ENCODE measurements around the gene MRPS7. TPM values are rescaled to one million over a fixed set of nuclear protein-coding genes. Genes with fewer than 3 reads are reported as not detected.

MRPS7 gene
- 38.7 TPM for polyA plus RNA-seq (2013)

- peak within 1 kb of the TSS; percentile 77 to 99 (median 91) for H3K4me3 ChIP-seq (ENCODE audit: control insufficient read depth in 1 of 7, extremely low read depth in 1 of 7, insufficient read depth in 4 of 7, low read depth in 2 of 7, low read length in 6 of 7)
- 0% methylated on average over 66 of the region's 69 CpGs for WGBS (ENCODE audit: insufficient coverage)
- H3K27ac ChIP-seq (ENCODE audit: insufficient read depth in 1 of 2, low read depth in 1 of 2, low read length in 2 of 2, poor library complexity in 1 of 2, severe bottlenecking in 2 of 2) = peak within 1 kb of the TSS; percentile 99 to 100
- POLR2A ChIA-PET = interaction anchor here (0.6 to 2.4 kb wide), 9 partner anchors 9 to 148 kb away, joined by 3 to 39 read pairs (median 4); partner anchors contain the start of genes MIF4GD and SLC25A19
- CTCF ChIA-PET = interaction anchor here (0.6 to 5.1 kb wide), 10 partner anchors 10 to 255 kb away, joined by 3 to 40 read pairs (median 3); partner anchors contain the start of genes GRB2, MIF4GD and TSEN54
- H3K4me1 ChIP-seq (ENCODE audit: control extremely low read depth in 1 of 4, control insufficient read depth in 4 of 4, insufficient read depth in 4 of 4, low read length in 3 of 4) = peaks cover 10 to 39% (median 28%) of the 10 kb centered on the region in 4 experiments
- H3K27me3 ChIP-seq (replicated peaks in 2 of 5; ENCODE audit: control insufficient read depth in 4 of 5, insufficient read depth in 5 of 5, low read length in 4 of 5) = no peaks in the 10 kb centered on the region
- H3K36me3 ChIP-seq (ENCODE audit: control insufficient read depth in 4 of 4, insufficient read depth in 4 of 4, low read length in 3 of 4) = peaks cover 0 to 27% (median 22%) of the 10 kb centered on the region in 4 experiments
- peak; percentile 93 to 96 (median 95) for DNase-seq
- H3K9me3 ChIP-seq (ENCODE audit: control extremely low read depth in 1 of 5, control insufficient read depth in 4 of 5, insufficient read depth in 2 of 5, low read depth in 1 of 5, low read length in 4 of 5) = no peaks in the 10 kb centered on the region
Observed at GRCh38 chr17:75261336-75262111, at the start of gene MRPS7, which contains the start of gene GGA3. TSS of gene MRPS7 (plus strand) at chr17:75261879. CDS start at chr17:75261901, 22 bp downstream. TSS of gene GGA3 (minus strand) at chr17:75261606. CDS start at chr17:75261587, 19 bp downstream.

GRCh38 chr17:75218131-75218530 is 43.5 kb upstream of the MRPS7 start:
- 100% methylated on average over 1 of the region's 6 CpGs for WGBS (ENCODE audit: insufficient coverage)
- no peaks in the 10 kb centered on the region for H3K27me3 ChIP-seq (replicated peaks in 2 of 5; ENCODE audit: control insufficient read depth in 4 of 5, insufficient read depth in 5 of 5, low read length in 4 of 5)
- no peak overlapping the region for H3K4me3 ChIP-seq (ENCODE audit: control insufficient read depth in 1 of 7, extremely low read depth in 1 of 7, insufficient read depth in 4 of 7, low read depth in 2 of 7, low read length in 6 of 7)
- ChIA-PET CTCF (interaction anchor here (1.2 to 3.8 kb wide), 3 partner anchors 12 to 21 kb away, joined by 3 to 13 read pairs (median 5); partner anchors contain the start of gene NUP85), POLR2A (interaction anchor here (0.6 kb wide), 1 partner anchor 284 kb away, joined by 4 read pairs; no protein-coding TSS in a partner anchor)
- no peak overlapping the region for H3K27ac ChIP-seq (ENCODE audit: insufficient read depth in 1 of 2, low read depth in 1 of 2, low read length in 2 of 2, poor library complexity in 1 of 2, severe bottlenecking in 2 of 2)
- DNase-seq = no peak
- H3K4me1 ChIP-seq (ENCODE audit: control extremely low read depth in 1 of 4, control insufficient read depth in 4 of 4, insufficient read depth in 4 of 4, low read length in 3 of 4) = no peaks in the 10 kb centered on the region
- no peaks in the 10 kb centered on the region for H3K9me3 ChIP-seq (ENCODE audit: control extremely low read depth in 1 of 5, control insufficient read depth in 4 of 5, insufficient read depth in 2 of 5, low read depth in 1 of 5, low read length in 4 of 5)
- H3K36me3 ChIP-seq (ENCODE audit: control insufficient read depth in 4 of 4, insufficient read depth in 4 of 4, low read length in 3 of 4) = peaks cover 16 to 74% (median 42%) of the 10 kb centered on the region in 4 experiments

DNA sequence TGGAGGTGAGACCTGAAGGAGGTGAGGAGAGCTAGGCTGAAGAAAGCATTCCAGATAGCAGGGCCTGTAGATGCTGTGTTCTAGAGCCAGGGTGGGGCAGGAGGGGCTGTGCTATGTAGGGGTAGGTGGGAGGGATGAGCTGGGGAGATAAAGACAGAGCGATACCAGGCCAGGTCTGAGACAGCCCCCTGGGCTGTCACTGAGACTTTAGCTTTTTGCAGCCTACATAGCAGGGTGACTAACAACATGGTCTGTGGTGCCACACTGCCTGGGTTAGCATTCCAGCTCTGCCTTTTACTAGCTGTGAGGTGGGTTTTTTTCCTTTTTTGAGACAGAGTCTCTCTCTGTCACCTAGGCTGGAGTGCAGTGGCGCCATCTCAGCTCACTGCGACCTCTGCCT is 41.9 kb upstream of the MRPS7 start:
- CTCF ChIA-PET = interaction anchor here (0.9 to 4.3 kb wide), 8 partner anchors 10 to 160 kb away, joined by 3 to 20 read pairs (median 6); no protein-coding TSS in a partner anchor
- Histone ChIP-seq H3K27ac (ENCODE audit: insufficient read depth in 1 of 2, low read depth in 1 of 2, low read length in 2 of 2, poor library complexity in 1 of 2, severe bottlenecking in 2 of 2) (no peak overlapping the region), H3K4me3 (ENCODE audit: control insufficient read depth in 1 of 7, extremely low read depth in 1 of 7, insufficient read depth in 4 of 7, low read depth in 2 of 7, low read length in 6 of 7) (no peak overlapping the region), H3K27me3 (replicated peaks in 2 of 5; ENCODE audit: control insufficient read depth in 4 of 5, insufficient read depth in 5 of 5, low read length in 4 of 5) (no peaks in the 10 kb centered on the region), H3K9me3 (ENCODE audit: control extremely low read depth in 1 of 5, control insufficient read depth in 4 of 5, insufficient read depth in 2 of 5, low read depth in 1 of 5, low read length in 4 of 5) (no peaks in the 10 kb centered on the region), H3K4me1 (ENCODE audit: control extremely low read depth in 1 of 4, control insufficient read depth in 4 of 4, insufficient read depth in 4 of 4, low read length in 3 of 4) (no peaks in the 10 kb centered on the region), H3K36me3 (ENCODE audit: control insufficient read depth in 4 of 4, insufficient read depth in 4 of 4, low read length in 3 of 4) (peaks cover 16 to 65% (median 41%) of the 10 kb centered on the region in 4 experiments)
- POLR2A ChIA-PET = interaction anchor here (0.7 kb wide), 1 partner anchor 17 kb away, joined by 5 read pairs; no protein-coding TSS in a partner anchor
- no peak for DNase-seq
- 90% methylated on average over 2 of the region's 3 CpGs for WGBS (ENCODE audit: insufficient coverage)

GRCh38 chr17:75225016-75225415 is 36.7 kb upstream of the MRPS7 start:
- Histone ChIP-seq H3K9me3 (ENCODE audit: control extremely low read depth in 1 of 5, control insufficient read depth in 4 of 5, insufficient read depth in 2 of 5, low read depth in 1 of 5, low read length in 4 of 5) (no peaks in the 10 kb centered on the region), H3K27me3 (replicated peaks in 2 of 5; ENCODE audit: control insufficient read depth in 4 of 5, insufficient read depth in 5 of 5, low read length in 4 of 5) (no peaks in the 10 kb centered on the region), H3K27ac (ENCODE audit: insufficient read depth in 1 of 2, low read depth in 1 of 2, low read length in 2 of 2, poor library complexity in 1 of 2, severe bottlenecking in 2 of 2) (no peak overlapping the region), H3K36me3 (ENCODE audit: control insufficient read depth in 4 of 4, insufficient read depth in 4 of 4, low read length in 3 of 4) (peaks cover 20 to 64% (median 44%) of the 10 kb centered on the region in 4 experiments), H3K4me3 (ENCODE audit: control insufficient read depth in 1 of 7, extremely low read depth in 1 of 7, insufficient read depth in 4 of 7, low read depth in 2 of 7, low read length in 6 of 7) (no peak overlapping the region), H3K4me1 (ENCODE audit: control extremely low read depth in 1 of 4, control insufficient read depth in 4 of 4, insufficient read depth in 4 of 4, low read length in 3 of 4) (no peaks in the 10 kb centered on the region)
- ChIA-PET POLR2A (no interaction called here), CTCF (interaction anchor here (0.8 to 2.7 kb wide), 6 partner anchors 12 to 110 kb away, joined by 3 to 10 read pairs (median 4); no protein-coding TSS in a partner anchor)
- WGBS (ENCODE audit: insufficient coverage) = 87% methylated on average over 13 of the region's 14 CpGs
- DNase-seq = no peak

- ChIA-PET CTCF (interaction anchor here (5.1 kb wide), 1 partner anchor 13 kb away, joined by 50 read pairs; no protein-coding TSS in a partner anchor), POLR2A (interaction anchor here (0.6 kb wide), 1 partner anchor 237 kb away, joined by 3 read pairs; no protein-coding TSS in a partner anchor)
- no peak for DNase-seq
- no peak overlapping the region for H3K27ac ChIP-seq (ENCODE audit: insufficient read depth in 1 of 2, low read depth in 1 of 2, low read length in 2 of 2, poor library complexity in 1 of 2, severe bottlenecking in 2 of 2)
- WGBS (ENCODE audit: insufficient coverage) = 97% methylated on average over 3 of the region's 5 CpGs
- peaks cover 24 to 79% (median 59%) of the 10 kb centered on the region in 4 experiments for H3K36me3 ChIP-seq (ENCODE audit: control insufficient read depth in 4 of 4, insufficient read depth in 4 of 4, low read length in 3 of 4)
- H3K9me3 ChIP-seq (ENCODE audit: control extremely low read depth in 1 of 5, control insufficient read depth in 4 of 5, insufficient read depth in 2 of 5, low read depth in 1 of 5, low read length in 4 of 5) = no peaks in the 10 kb centered on the region
- H3K4me3 ChIP-seq (ENCODE audit: control insufficient read depth in 1 of 7, extremely low read depth in 1 of 7, insufficient read depth in 4 of 7, low read depth in 2 of 7, low read length in 6 of 7) = no peak overlapping the region
- H3K4me1 ChIP-seq (ENCODE audit: control extremely low read depth in 1 of 4, control insufficient read depth in 4 of 4, insufficient read depth in 4 of 4, low read length in 3 of 4) = no peaks in the 10 kb centered on the region
- no peaks in the 10 kb centered on the region for H3K27me3 ChIP-seq (replicated peaks in 2 of 5; ENCODE audit: control insufficient read depth in 4 of 5, insufficient read depth in 5 of 5, low read length in 4 of 5)
Observed at GRCh38 chr17:75227729-75228128, 34.0 kb upstream of the MRPS7 start.

DNA sequence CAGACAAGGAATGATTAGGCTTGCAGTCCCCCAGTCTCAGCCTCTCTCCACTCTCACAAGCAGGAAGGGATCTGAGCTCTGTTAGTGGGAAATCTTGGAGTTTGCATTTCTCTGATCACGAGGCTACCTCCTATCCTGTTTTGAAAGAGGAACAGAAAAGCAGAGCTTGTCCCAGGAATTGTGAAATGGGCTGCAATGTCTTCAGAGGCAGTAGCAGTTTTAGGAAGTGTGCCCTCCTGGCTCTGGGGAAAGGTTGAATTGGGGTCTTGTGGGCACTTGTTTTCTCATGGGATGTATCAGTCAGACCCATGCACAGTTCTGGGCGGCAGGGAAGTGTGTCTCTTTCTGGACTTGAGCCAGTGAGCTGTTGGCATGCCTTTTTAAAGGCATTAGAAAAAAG is 33.4 kb upstream of the MRPS7 start:
- 60% methylated on average over 1 of the region's 2 CpGs for WGBS (ENCODE audit: insufficient coverage)
- DNase-seq = no peak
- Histone ChIP-seq H3K4me3 (ENCODE audit: control insufficient read depth in 1 of 7, extremely low read depth in 1 of 7, insufficient read depth in 4 of 7, low read depth in 2 of 7, low read length in 6 of 7) (no peak overlapping the region), H3K9me3 (ENCODE audit: control extremely low read depth in 1 of 5, control insufficient read depth in 4 of 5, insufficient read depth in 2 of 5, low read depth in 1 of 5, low read length in 4 of 5) (no peaks in the 10 kb centered on the region), H3K36me3 (ENCODE audit: control insufficient read depth in 4 of 4, insufficient read depth in 4 of 4, low read length in 3 of 4) (peaks cover 22 to 80% (median 62%) of the 10 kb centered on the region in 4 experiments), H3K4me1 (ENCODE audit: control extremely low read depth in 1 of 4, control insufficient read depth in 4 of 4, insufficient read depth in 4 of 4, low read length in 3 of 4) (no peaks in the 10 kb centered on the region), H3K27ac (ENCODE audit: insufficient read depth in 1 of 2, low read depth in 1 of 2, low read length in 2 of 2, poor library complexity in 1 of 2, severe bottlenecking in 2 of 2) (no peak overlapping the region), H3K27me3 (replicated peaks in 2 of 5; ENCODE audit: control insufficient read depth in 4 of 5, insufficient read depth in 5 of 5, low read length in 4 of 5) (no peaks in the 10 kb centered on the region)
- CTCF ChIA-PET = interaction anchor here (1.3 to 5.1 kb wide), 2 partner anchors 12 to 150 kb away, joined by 3 to 50 read pairs; no protein-coding TSS in a partner anchor
- POLR2A ChIA-PET = no interaction called here
